Neural cell (in vitro differentiated cells): Measurements from ENCODE around the gene TLL2. TPM values are rescaled to one million over a fixed set of nuclear protein-coding genes. Genes with fewer than 3 reads are reported as not detected.

ENCODE experiments used
- H2AFZ ChIP-seq: fragments of 200-600, 300-800 bp; sonication (generic), shearing (Covaris generic); 2 replicates; pipeline ENCODE4 v1.6.0; 2014; ENCODE audit warnings: low read depth, mild to moderate bottlenecking, antibody characterized with exemption, low read length, moderate library complexity
- H3F3A ChIP-seq: fragments of 200-600 bp; shearing (Covaris generic); 2 replicates; pipeline ENCODE4 v1.6.1; 2016; ENCODE audit warnings: mild to moderate bottlenecking, moderate library complexity, mixed read lengths, antibody characterized with exemption, low read length; ENCODE audit not compliant: insufficient read depth, poor library complexity, severe bottlenecking
- H3K27ac ChIP-seq: fragments of 200-600, 300-800 bp; sonication (generic), shearing (Covaris generic); 2 replicates; pipeline ENCODE4 v1.5.1; 2014; ENCODE audit warnings: mild to moderate bottlenecking, low read length, moderate library complexity
- H3K27me3 ChIP-seq: fragments of 300-800, 200-600 bp; sonication (generic), shearing (Covaris generic); 2 replicates; pipeline ENCODE4 v1.6.0; 2014; ENCODE audit warnings: mild to moderate bottlenecking, low read depth, low read length, moderate library complexity; ENCODE audit not compliant: insufficient read depth
- H3K36me3 ChIP-seq: fragments of 300-800, 200-600 bp; sonication (generic), shearing (Covaris generic); 2 replicates; pipeline ENCODE4 v1.5.1; 2014; ENCODE audit warnings: mild to moderate bottlenecking, antibody characterized with exemption, low read length, moderate library complexity; ENCODE audit not compliant: insufficient read depth
- H3K4me2 ChIP-seq: fragments of 300-800, 200-600 bp; sonication (generic), shearing (Covaris generic); 2 replicates; pipeline ENCODE4 v1.6.0; 2014; ENCODE audit warnings: mild to moderate bottlenecking, low read length
- H3K4me3 ChIP-seq: fragments of 300-800, 200-600 bp; sonication (generic), shearing (Covaris generic); 2 replicates; pipeline ENCODE4 v1.5.1; 2014; ENCODE audit warnings: mild to moderate bottlenecking, low read length, moderate library complexity
- H3K79me2 ChIP-seq: fragments of 200-600 bp; shearing (Covaris generic); replicated peaks from 2 replicates; pipeline ENCODE4 v1.6.0; 2014; ENCODE audit warnings: mild to moderate bottlenecking, low read length, moderate library complexity; ENCODE audit not compliant: insufficient read depth
- H3K9ac ChIP-seq: fragments of 300-800, 200-600 bp; sonication (generic), shearing (Covaris generic); 2 replicates; pipeline ENCODE4 v1.6.1; 2016; ENCODE audit warnings: mild to moderate bottlenecking, low read length, mixed read lengths
- H3K9me2 ChIP-seq: fragments of 200-600 bp; shearing (Covaris generic); 2 replicates; pipeline ENCODE4 v1.6.1; 2016; ENCODE audit warnings: mild to moderate bottlenecking, low read length, mixed read lengths; ENCODE audit not compliant: insufficient read depth
- H3K9me3 ChIP-seq: fragments of 200-600, 300-800 bp; sonication (generic), shearing (Covaris generic); 2 replicates; pipeline ENCODE4 v1.6.1; 2016; ENCODE audit warnings: mild to moderate bottlenecking, mixed run types, low read length, moderate library complexity, mixed read lengths
- H4K20me1 ChIP-seq: fragments of 200-600 bp; shearing (Covaris generic); 2 replicates; pipeline ENCODE4 v1.6.1; 2016; ENCODE audit warnings: mild to moderate bottlenecking, mixed run types; ENCODE audit not compliant: insufficient read depth
- CTCF ChIP-seq: fragments of 450-650 bp; IDR thresholded peaks from 2 replicates; pipeline ENCODE4 v1.5.1; 2014; ENCODE audit warnings: antibody characterized with exemption, mild to moderate bottlenecking, moderate library complexity; ENCODE audit not compliant: poor library complexity, severe bottlenecking
- EP300 ChIP-seq: fragments of 450-650 bp; conservative IDR thresholded peaks from 2 replicates; pipeline ENCODE4 v1.6.1; 2014; ENCODE audit warnings: antibody characterized with exemption, mild to moderate bottlenecking, moderate library complexity; ENCODE audit not compliant: poor library complexity, severe bottlenecking
- EZH2 ChIP-seq: fragments of 200-600, 300-800 bp; shearing (Covaris generic), sonication (generic); IDR thresholded peaks from 2 replicates; pipeline ENCODE4 v1.6.1; 2014; ENCODE audit warnings: antibody characterized with exemption, low read length, borderline replicate concordance, mild to moderate bottlenecking; ENCODE audit not compliant: insufficient read depth, poor library complexity, severe bottlenecking
- MXI1 ChIP-seq: fragments of 450-650 bp; conservative IDR thresholded peaks from 2 replicates; pipeline ENCODE4 v1.6.1; 2014; ENCODE audit warnings: antibody characterized with exemption, mild to moderate bottlenecking; ENCODE audit not compliant: poor library complexity, severe bottlenecking
- POLR2AphosphoS5 ChIP-seq: IDR thresholded peaks from 2 replicates; pipeline ENCODE4 v1.6.1; 2012
- RAD21 ChIP-seq: fragments of 450-650 bp; conservative IDR thresholded peaks from 2 replicates; pipeline ENCODE4 v1.6.1; 2014; ENCODE audit warnings: antibody characterized with exemption, mild to moderate bottlenecking, moderate library complexity
- REST ChIP-seq: IDR thresholded peaks from 2 replicates; pipeline ENCODE4 v1.6.1; 2012; ENCODE audit warnings: borderline replicate concordance
- SMC3 ChIP-seq: fragments of 450-650 bp; conservative IDR thresholded peaks from 2 replicates; pipeline ENCODE4 v1.6.1; 2014; ENCODE audit warnings: antibody characterized with exemption, mild to moderate bottlenecking, moderate library complexity; ENCODE audit not compliant: poor library complexity
- TAF1 ChIP-seq: IDR thresholded peaks from 2 replicates; pipeline ENCODE4 v1.6.1; 2012; ENCODE audit warnings: low read depth
- polyA plus RNA-seq: library from polyadenylated mRNA; depleted of rRNA; stranded (reverse); fragments of >200 nt; gene quantifications from 2 replicates; pipeline ENCODE4 v1.2.3, GENCODE V29; 2014

The TLL2 gene
- polyA plus RNA-seq, 1 donor from 2014 or later: 0.11 TPM

- Histone ChIP-seq H3K27ac (no peak overlapping the region), H3K4me2 (no peak overlapping the region), H3K4me3 (no peak overlapping the region), H2AFZ (no peak overlapping the region), H3K9ac (no peak overlapping the region), H3K9me2 (no peaks in the 10 kb centered on the region), H3K79me2 (no peaks in the 10 kb centered on the region), H4K20me1 (no peaks in the 10 kb centered on the region), H3K9me3 (no peaks in the 10 kb centered on the region), H3F3A (no peaks in the 10 kb centered on the region), H3K27me3 (no peaks in the 10 kb centered on the region), H3K36me3 (no peaks in the 10 kb centered on the region)
- TF ChIP-seq SMC3: no peak
- TF ChIP-seq MXI1: no peak
- no peak for TF ChIP-seq RAD21
- TF ChIP-seq POLR2AphosphoS5: no peak
- TF ChIP-seq TAF1: no peak
- no peak for TF ChIP-seq EZH2
- TF ChIP-seq REST: no peak
- no peak for TF ChIP-seq CTCF
- no peak for TF ChIP-seq EP300
These were observed 134.0 kb downstream of the TLL2 start for GRCh38 chr10:96379758-96380157.

GRCh38 chr10:96378741-96379140 lies 135.0 kb downstream of the TLL2 start:
- Histone ChIP-seq H2AFZ (no peak overlapping the region), H3K9me2 (no peaks in the 10 kb centered on the region), H3K27ac (no peak overlapping the region)

More at GRCh38 chr10:96378741-96379140, 135.0 kb downstream of the TLL2 start:
- no peaks in the 10 kb centered on the region for H3F3A ChIP-seq
- no peaks in the 10 kb centered on the region for H3K27me3 ChIP-seq
- TF ChIP-seq SMC3 (no peak), TAF1 (no peak), MXI1 (no peak), POLR2AphosphoS5 (no peak), EZH2 (no peak), RAD21 (no peak), REST (no peak), CTCF (no peak), EP300 (no peak)
- H3K9me3 ChIP-seq: no peaks in the 10 kb centered on the region
- no peaks in the 10 kb centered on the region for H3K36me3 ChIP-seq
- no peak overlapping the region for H3K9ac ChIP-seq
- no peaks in the 10 kb centered on the region for H4K20me1 ChIP-seq
- H3K79me2 ChIP-seq: no peaks in the 10 kb centered on the region
- H3K4me3 ChIP-seq: no peak overlapping the region
- no peak overlapping the region for H3K4me2 ChIP-seq
